ENCODE results near the gene NF1.

The NF1 gene

GRCh38 chr17:31131299-31131698 lies 36.5 kb downstream of the NF1 start:
- H3K27ac ChIP-seq, result no peak overlapping the region
- no peak overlapping the region for H3K4me3 ChIP-seq (IDR thresholded peaks at IDR 0.05; ENCODE audit: insufficient read depth, low read depth, low read length)
- no peaks in the 10 kb centered on the region for H3K36me3 ChIP-seq (ENCODE audit: insufficient read depth)
- H3K27me3 ChIP-seq (ENCODE audit: insufficient read depth, low read depth), result no peaks in the 10 kb centered on the region
- no peak overlapping the region for H3K9ac ChIP-seq
- no peak for TF ChIP-seq CTCF (conservative IDR thresholded peaks at IDR 0.05; ENCODE audit: low read depth, low read length)
- H3K4me1 ChIP-seq (ENCODE audit: low read depth, poor library complexity, severe bottlenecking), result peaks cover 12% of the 10 kb centered on the region
- no peak overlapping the region for H3K4me2 ChIP-seq
- peaks cover 21% of the 10 kb centered on the region; the same call in 1 of the 2 replicates for H3K79me2 ChIP-seq (ENCODE audit: insufficient read depth, low read depth)
- H2AFZ ChIP-seq (ENCODE audit: low read depth), result no peak overlapping the region
- no peaks in the 10 kb centered on the region for H4K20me1 ChIP-seq (ENCODE audit: insufficient read depth)

GRCh38 chr17:31132977-31133376 lies 38.2 kb downstream of the NF1 start:
- H4K20me1 ChIP-seq (ENCODE audit: insufficient read depth), result no peaks in the 10 kb centered on the region
- H3K4me1 ChIP-seq (ENCODE audit: low read depth, poor library complexity, severe bottlenecking), result peaks cover 16% of the 10 kb centered on the region
- no peak overlapping the region for H3K4me3 ChIP-seq (IDR thresholded peaks at IDR 0.05; ENCODE audit: insufficient read depth, low read depth, low read length)
- no peaks in the 10 kb centered on the region for H3K36me3 ChIP-seq (ENCODE audit: insufficient read depth)
- H3K4me2 ChIP-seq, result no peak overlapping the region
- H3K27ac ChIP-seq, result no peak overlapping the region
- peaks cover 20% of the 10 kb centered on the region; the same call in 1 of the 2 replicates for H3K79me2 ChIP-seq (ENCODE audit: insufficient read depth, low read depth)
- H2AFZ ChIP-seq (ENCODE audit: low read depth), result no peak overlapping the region
- H3K9ac ChIP-seq, result no peak overlapping the region
- no peak for TF ChIP-seq CTCF (conservative IDR thresholded peaks at IDR 0.05; ENCODE audit: low read depth, low read length)
- no peaks in the 10 kb centered on the region for H3K27me3 ChIP-seq (ENCODE audit: insufficient read depth, low read depth)

- no peak for TF ChIP-seq CTCF (conservative IDR thresholded peaks at IDR 0.05; ENCODE audit: low read depth, low read length)
- H3K79me2 ChIP-seq (ENCODE audit: insufficient read depth, low read depth), result peaks cover 4% of the 10 kb centered on the region; the same call in 1 of the 2 replicates
- H3K27me3 ChIP-seq (ENCODE audit: insufficient read depth, low read depth), result no peaks in the 10 kb centered on the region
- H3K9ac ChIP-seq, result no peak overlapping the region
- H3K27ac ChIP-seq, result no peak overlapping the region
- no peak overlapping the region for H3K4me2 ChIP-seq
- no peak overlapping the region for H3K4me3 ChIP-seq (IDR thresholded peaks at IDR 0.05; ENCODE audit: insufficient read depth, low read depth, low read length)
- H3K36me3 ChIP-seq (ENCODE audit: insufficient read depth), result no peaks in the 10 kb centered on the region
- H4K20me1 ChIP-seq (ENCODE audit: insufficient read depth), result no peaks in the 10 kb centered on the region
- H2AFZ ChIP-seq (ENCODE audit: low read depth), result no peak overlapping the region
- H3K4me1 ChIP-seq (ENCODE audit: low read depth, poor library complexity, severe bottlenecking), result peaks cover 23% of the 10 kb centered on the region
Measured at GRCh38 chr17:31134576-31134975, 39.8 kb downstream of the NF1 start.

GRCh38 chr17:31136319-31136718 lies 41.5 kb downstream of the NF1 start:
- H2AFZ ChIP-seq (ENCODE audit: low read depth), result no peak overlapping the region
- H3K27me3 ChIP-seq (ENCODE audit: insufficient read depth, low read depth), result no peaks in the 10 kb centered on the region
- H3K4me3 ChIP-seq (IDR thresholded peaks at IDR 0.05; ENCODE audit: insufficient read depth, low read depth, low read length), result no peak overlapping the region
- no peak overlapping the region for H3K4me2 ChIP-seq
- no peak overlapping the region for H3K27ac ChIP-seq
- TF ChIP-seq CTCF (conservative IDR thresholded peaks at IDR 0.05; ENCODE audit: low read depth, low read length), result no peak
- peaks cover 23% of the 10 kb centered on the region for H3K4me1 ChIP-seq (ENCODE audit: low read depth, poor library complexity, severe bottlenecking)
- H4K20me1 ChIP-seq (ENCODE audit: insufficient read depth), result no peaks in the 10 kb centered on the region
- H3K79me2 ChIP-seq (ENCODE audit: insufficient read depth, low read depth), result no peaks in the 10 kb centered on the region
- H3K9ac ChIP-seq, result no peak overlapping the region
- H3K36me3 ChIP-seq (ENCODE audit: insufficient read depth), result no peaks in the 10 kb centered on the region
